Ovary (tissue), 3 donors: ENCODE results near the gene CHN2.

Experiments
- POLR2A ChIP-seq: fragments of 450-650 bp; IDR thresholded peaks from one replicate; pipeline ENCODE4 v1.6.1; 2017; ENCODE audit warnings: antibody characterized with exemption, mild to moderate bottlenecking, moderate library complexity
- TF ChIP-seq, protein P1 (sequence below), 3 donors: fragments of 450-650 bp in 2 of 3; fragments of 200-600 bp in 1 of 3; IDR thresholded peaks; one replicate each; pipeline versions ENCODE4 v1.5.1 to v1.8.0; 2016 to 2022; ENCODE audit warnings: antibody characterized with exemption in 3 of 3, mild to moderate bottlenecking in 1 of 3
- donor health status: DM: no; HTN: no; CAD: no.

DNA sequence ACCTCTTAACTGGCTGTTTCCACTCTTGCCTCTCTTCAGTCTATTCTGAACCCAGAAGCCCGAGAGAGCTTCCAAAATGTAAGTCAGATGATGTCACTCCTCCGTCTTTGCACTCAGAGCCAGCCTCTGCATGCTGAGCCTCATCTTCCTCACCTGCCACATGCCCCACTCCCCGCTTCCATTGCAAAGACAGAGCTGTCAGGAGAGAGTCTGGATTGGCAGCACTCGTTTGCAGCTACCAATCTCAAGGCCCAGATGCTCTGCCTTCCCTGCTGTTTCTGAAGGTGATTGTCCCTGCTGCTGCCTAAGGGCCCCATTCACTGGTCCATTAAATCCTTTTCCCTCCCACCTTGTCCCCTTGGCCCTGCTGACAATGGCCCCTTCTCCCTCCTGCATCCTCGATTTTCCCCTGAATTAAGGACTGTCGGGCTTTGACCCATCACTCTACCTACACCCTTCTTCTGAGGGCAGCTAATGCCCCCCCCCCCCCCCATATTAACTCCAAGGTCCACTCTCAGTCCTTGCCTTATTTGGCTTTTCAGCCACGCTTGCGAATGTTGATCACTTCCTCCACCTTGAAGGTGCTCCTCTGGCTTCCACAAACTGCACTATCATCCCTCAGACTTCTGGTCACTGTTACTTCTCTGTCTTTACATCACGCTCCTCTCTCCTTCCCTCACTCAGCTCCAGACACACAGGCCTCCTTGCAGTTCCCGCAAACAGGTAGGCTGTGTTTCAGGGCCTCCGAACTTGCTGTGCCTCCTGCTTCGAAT, 98.5 kb downstream of the CHN2 start:
- TF ChIP-seq POLR2A, result no peak
- TF ChIP-seq, protein P1, sequence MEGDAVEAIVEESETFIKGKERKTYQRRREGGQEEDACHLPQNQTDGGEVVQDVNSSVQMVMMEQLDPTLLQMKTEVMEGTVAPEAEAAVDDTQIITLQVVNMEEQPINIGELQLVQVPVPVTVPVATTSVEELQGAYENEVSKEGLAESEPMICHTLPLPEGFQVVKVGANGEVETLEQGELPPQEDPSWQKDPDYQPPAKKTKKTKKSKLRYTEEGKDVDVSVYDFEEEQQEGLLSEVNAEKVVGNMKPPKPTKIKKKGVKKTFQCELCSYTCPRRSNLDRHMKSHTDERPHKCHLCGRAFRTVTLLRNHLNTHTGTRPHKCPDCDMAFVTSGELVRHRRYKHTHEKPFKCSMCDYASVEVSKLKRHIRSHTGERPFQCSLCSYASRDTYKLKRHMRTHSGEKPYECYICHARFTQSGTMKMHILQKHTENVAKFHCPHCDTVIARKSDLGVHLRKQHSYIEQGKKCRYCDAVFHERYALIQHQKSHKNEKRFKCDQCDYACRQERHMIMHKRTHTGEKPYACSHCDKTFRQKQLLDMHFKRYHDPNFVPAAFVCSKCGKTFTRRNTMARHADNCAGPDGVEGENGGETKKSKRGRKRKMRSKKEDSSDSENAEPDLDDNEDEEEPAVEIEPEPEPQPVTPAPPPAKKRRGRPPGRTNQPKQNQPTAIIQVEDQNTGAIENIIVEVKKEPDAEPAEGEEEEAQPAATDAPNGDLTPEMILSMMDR (IDR thresholded peaks at IDR 0.05), result no peak
